Measurements from ENCODE around the gene KTN1. TPM values are rescaled to one million over a fixed set of nuclear protein-coding genes. Genes with fewer than 3 reads are reported as not detected.

The KTN1 gene
- total RNA-seq, 1 donor from 2014 or later: 80.7 TPM

DNA sequence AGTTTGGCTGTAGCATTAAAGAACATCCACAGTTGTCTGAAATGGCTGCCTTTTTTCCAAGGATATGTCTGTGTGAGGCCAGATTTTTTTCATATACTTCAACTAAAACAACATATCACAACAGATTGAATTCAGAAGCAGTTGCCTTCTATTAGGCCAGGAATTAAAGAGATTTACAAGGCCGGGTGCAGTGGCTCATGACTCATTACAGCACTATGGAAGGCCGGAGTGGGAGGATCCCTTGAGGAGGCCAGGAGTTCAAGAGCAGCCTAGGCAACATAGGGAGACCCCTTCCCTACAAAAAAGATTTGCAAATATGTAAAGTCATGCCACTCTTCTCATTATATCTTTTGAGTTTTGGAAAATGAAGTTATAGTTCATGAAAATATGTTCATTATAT, 108.6 kb downstream of the KTN1 start:
- no peak for ATAC-seq

DNA sequence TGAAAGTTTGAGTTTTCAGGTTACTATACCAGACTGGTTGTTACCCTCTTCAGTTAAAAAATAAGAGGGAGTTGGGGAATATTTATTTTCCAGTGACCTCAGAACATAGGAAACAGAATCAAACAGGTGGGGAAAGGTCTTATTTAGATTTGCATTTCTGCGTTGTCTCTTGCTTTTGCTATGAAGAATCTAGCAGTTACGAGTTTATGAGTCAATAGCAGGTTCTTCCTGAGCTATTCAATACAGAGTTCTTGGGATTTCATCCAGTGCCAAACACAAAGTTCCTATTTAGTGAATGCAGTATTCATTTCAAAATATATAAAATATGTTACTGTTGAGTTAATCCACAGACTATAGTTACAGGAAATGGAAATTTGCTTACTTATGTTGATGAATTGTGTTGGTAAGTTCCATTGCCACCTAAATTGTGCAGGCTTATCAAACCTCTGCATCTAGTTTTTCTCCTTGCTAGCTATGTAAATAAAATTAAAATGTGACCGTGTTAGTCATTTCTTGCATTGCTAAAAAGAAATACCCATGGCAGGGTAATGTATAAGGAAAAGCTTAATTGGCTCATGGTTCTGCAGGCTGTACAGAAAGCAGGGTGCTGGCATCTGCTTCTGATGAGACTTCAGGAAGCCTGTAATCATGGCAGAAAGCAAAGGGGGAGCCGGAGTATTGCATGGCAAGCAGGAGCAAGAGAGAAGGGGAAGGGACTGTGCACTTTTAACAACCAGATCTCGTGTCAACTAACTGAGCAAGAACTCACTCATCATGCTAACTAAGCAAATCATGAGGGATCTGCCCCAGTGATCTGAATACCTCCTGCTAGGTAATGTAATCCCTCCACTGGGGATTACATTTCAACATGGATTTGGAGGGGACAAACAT, 110.2 kb downstream of the KTN1 start:
- ATAC-seq: no peak

DNA sequence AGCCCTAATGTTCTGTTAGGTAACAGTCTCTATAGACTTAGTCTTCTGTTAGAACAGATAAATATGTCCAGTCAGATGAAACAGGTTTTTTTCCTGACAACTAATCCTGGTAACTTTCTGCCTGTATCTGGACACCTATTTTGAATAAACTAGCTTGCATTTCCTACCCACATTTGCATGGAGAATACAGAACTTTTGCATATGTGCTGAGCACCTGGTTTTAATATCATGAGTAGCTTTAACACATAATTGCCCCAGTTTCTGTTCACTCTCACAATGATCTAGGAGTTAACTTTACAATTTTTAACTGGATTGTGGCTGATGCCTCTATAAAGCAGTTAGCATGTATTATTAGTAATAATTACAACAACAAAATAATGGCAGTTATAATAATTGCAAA, 111.7 kb downstream of the KTN1 start:
- ATAC-seq: no peak

DNA sequence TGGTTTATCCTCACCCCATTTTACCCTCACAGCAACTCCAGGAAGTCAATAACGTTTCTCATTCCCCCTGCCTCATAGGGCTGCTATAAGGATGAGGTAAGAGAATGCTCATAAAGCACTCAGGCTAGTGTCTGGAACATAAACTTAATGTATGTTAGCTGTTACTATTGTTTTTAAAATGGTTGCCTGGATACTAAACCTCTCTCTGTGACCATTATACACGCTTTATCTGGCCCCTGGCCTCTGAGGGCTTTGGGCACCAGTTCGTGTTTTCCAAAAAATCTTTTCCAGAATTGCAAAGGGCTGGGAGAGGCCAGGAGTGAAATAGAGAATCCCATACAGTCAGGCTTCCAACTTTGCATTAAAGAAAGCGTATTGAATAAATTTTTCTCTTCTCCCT, 113.9 kb downstream of the KTN1 start:
- ATAC-seq: no peak

DNA sequence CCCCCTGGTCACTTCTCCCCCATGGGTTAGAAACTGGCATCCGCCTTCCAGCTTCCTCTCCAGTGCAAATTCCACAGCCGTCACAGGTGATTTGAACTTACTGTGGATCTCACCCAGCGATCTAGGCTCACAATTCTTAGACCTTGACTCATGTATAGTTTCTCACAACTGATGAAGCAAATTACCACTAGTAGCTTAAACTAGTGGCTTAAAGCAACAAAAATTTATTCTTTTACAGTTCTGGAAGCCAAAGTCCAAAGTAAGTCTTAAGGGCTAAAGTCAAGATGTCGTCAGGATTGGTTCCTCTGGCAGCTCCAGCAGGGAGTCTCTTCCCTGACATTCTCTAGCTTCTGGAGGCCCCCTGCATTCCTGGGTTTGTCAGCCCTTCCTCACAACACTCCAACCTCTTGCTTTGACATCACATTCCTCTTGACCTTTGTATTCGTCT, 117.4 kb downstream of the KTN1 start:
- ATAC-seq: no peak

DNA sequence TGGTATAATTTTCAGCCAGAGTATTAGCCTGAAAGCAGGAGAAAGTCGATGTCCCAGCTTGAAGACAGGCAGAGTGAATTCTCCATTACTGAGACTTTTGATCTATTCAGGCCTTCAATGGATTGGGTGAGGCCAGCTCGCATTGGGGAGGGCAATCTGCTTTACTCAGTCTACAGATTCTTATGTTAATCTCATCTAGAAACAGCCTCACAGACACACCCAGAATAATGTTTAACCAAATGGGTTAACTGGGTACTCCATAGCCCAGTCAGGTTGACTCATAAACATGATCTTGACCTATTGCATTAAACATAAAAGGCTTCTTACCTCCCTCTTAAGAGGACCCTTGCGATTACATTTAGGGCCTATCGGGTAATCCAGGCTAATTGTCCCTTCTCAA, 118.0 kb downstream of the KTN1 start:
- ATAC-seq: no peak

DNA sequence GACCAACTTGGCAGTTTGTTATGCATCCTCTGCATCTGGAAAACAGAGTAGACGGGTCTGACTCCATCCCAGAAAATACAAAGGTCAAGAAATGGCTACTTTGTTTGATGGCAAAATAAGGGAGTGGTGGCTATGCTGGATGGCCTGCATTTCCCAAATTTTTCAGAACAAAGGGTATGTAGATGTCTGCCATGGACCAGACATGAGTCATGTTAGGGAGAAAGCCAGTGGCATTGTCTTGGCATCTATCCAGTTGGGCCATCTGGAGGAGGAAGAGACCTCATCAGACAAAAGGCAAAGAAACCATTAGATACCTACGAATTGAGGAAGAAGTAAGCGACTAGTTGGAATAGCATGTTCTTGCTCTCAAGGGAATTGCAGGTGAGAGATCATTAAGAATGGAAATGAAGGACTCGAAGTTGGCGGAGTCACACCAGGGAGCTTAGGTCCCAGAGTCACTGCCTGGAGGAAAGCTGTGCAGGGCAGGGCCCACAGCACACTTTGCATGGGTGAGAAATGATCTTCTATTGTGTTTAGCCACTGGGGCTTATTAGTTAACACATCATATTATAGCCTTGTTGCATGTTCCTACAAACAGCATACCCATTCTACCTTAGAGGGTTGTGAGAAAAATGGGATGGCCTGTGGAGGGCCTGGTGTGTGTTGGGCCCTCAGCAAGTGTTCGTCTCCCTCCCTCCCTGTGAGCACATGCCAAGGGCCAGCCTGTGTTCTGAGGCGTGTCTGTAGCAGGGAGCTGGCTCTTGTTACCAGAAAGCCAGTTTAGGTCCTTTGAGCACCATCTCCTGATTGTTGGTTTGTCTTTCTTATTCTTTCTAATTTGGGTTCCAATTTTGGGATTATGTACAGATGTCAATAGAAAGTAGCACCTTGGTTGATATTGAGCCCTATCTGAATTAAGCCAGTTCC, 119.4 kb downstream of the KTN1 start:
- ATAC-seq: no peak

DNA sequence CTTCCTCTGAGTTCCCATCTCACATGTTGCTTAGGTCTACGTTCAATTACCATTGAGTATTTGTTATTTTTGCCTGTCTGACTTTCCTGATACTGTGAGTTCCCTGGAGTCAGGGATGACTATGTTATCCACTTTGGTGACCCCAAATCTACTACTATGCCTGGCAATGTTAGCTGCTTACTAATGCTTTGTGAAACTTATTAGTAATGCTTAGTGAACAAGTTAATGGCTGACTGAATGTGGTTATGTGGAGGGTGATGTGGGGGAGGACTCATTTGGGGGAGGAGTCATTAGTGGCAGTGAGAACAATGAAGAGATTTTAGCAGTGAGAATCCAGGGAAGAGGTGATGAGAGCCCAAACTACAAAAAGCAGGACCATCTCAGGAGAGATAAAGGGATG, 121.6 kb downstream of the KTN1 start:
- ATAC-seq: no peak

DNA sequence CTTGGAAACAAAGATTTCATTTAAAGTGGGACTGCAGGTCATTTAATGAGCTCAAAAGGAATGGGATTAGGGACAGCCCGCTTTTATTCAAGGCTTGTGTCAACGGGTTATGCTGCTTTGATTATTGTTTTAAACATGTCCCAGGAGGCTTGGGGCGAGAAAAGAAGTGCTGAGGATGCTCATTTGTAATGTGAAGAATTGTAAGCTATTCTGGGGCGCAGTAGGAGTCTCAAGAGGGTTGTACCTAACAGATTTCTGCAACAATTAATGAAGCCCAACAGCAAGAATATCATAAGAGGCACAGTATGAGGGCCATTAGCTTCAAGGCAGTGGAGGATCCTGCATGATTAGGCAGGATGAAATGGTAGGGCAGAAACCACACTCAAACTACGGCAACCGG, 122.5 kb downstream of the KTN1 start:
- no peak for ATAC-seq

DNA sequence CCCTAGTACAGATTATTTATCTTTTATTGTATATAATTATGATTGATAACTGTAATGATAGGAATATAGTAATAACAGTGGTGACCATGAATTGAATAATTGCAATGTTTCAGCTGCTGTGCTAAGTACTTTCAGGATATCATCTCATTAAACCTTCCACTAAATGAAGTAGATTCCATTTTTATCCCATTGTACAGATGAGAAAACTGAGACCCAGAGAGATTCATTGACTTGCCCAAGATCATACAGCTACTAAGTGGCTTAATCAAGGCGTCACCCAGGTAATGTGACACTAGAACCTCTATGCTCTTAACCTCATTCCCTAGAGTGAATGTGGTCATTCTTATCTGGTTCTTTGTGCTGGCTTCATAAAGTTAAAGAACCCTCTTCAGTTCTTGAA, 124.6 kb downstream of the KTN1 start:
- ATAC-seq: no peak

DNA sequence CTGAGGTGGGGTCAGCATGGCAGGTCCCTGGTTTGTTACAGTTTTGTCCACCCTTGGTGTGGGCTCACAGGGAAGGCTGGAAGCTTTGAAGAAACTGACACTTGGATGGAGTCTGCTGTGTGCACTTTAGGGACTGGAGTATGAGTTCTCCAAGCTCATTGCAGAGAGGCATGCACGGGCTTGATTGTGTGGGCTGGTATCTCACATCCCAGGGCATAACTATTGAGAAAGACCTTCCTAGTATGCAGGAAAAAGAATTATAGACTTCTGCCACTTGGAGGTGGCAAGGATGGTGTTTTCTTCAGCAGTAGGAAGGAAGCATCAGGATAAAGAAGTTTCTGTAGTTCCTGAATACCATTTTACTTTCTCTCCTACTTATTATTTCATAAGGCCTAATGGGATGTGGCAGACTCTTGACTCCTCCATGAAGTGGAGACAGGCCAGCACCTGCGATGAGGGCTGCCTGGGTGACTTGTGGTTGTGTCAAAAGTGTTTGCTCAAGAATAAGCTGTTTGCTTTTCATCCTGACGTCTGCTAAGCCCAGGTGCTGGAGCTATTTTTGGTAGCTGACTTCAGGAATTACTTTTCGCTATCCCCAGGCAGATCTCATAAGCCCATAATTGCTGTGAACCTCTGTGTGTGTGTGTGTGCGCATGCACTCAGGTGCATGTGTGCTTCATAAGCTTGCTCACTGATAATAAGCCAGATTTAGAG, 125.8 kb downstream of the KTN1 start:
- peak; percentile 74 for ATAC-seq

DNA sequence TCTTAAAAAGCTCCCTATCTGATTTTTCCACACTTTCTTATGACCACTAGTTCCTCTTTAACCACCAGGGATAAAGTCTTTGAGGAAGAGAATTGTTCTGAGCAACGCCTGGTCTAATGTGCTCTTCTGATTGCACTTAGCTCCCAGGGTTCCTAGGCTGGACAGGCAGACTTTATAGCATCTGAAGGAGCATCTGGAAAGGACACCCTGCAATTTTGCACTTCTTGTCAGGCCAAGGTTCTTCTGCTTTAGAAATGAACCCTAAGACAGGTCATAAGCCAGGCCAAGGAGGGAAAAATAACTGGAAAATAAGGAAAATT, 126.3 kb downstream of the KTN1 start:
- ATAC-seq: no peak

DNA sequence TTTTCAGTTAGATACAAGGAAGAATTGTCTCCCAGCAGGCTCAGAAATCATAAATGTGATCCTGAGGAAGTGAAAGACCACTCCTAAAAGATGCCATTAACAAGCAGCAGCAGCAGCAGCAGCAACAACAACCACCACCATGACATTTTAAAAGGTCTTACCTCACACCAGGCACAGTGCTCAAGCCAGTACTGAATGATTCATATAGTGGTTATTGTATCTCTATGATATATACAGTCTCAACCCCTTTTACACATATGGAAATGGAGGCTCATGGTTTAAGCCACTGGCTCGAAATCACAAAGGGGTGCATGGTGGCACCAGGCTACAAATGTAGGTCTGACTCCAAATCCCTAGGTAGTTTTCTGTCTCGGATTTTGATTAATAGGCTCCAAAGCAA, 126.9 kb downstream of the KTN1 start:
- ATAC-seq: no peak

DNA sequence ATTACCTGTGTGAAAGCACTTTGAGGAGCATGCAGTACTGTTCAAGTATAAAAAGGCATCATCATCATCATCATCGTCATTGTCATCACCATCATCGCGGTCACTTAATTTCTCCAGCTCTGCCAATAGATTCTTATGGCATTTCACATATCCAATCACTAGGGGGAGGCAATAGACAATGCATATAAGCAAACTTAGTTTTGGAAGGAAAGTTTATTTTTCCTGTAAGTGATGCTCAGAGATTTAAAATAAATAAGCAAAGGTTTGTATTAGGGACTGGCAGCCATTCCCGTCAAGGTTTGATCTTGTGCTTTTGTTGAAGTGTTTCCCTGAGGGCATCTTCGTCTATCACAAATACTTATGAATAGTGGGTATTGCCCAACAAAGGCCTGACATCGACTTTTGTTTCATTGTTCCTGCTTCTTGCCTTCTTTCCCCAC, 127.4 kb downstream of the KTN1 start:
- ATAC-seq: no peak

DNA sequence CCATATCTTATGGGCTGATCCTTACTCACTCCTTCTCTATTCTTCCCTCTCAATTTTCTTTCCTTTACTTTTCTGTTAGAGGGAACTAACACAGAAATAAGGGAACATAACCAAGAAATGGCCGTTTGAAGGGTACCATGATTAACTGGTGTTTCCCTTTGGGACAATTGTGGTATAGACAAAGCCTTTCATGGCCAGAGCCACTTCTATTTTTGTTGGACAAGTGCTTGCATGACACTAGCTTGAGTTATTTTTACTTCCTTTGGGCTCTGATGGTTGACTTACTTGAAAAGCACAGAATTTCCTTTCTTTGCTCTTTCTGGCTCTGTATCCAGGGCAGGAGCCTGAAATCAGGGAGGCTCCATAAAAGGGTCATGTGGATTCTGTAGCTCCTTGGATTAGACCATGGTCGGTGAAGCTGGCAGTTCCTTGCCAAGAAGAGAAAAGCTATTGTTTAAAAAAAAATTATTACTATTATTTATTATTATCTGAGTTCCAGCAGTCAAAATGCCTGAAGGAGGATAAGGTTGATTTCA, 130.6 kb downstream of the KTN1 start:
- ATAC-seq: no peak

DNA sequence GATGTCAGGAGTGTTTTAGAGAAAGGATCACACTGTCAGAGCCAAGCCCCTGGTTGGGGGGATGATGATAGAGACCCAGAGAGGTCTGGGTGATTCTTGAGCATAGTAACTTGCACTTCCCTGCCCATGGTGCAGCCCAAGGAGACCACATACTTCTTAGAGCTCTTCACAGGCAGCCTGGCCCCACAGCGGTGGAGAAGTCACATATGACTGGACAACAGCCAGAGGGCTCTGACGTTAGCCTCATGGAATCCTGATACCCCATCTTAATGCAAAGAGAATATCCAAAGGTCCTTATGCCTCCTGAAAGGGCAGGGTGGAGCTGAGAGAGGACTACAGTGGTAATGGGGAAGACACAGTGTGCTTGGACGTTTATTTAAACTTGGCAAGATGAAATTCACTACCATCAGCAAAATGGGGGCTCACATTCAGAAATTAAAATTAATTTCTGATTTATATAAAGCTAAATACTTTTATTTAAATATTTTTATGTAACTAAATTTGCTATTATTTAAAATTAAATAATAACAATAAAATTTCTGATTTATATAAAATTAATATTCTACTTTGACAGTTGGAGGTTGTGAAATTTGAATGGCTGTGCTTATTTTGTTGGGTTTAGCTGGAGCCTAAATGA, 131.3 kb downstream of the KTN1 start:
- ATAC-seq: no peak

DNA sequence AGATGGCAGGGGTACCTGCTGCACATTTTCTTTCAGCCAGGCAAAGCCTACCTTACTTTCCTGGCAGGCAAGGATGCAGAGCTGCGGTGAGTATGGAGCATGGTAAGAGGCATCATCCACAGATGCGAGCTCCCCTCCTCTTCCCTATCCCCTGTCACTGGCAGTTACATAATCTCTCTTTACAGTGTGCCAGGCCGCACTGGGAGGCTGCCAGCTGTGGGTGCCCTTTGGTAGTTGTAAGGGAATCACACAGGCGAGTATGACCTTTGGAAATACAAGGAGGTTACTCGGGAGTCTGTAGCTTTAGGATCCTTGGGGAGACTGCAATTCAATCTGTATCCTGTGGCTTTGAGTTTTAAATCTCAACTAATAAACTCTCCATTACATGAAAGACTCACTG, 132.5 kb downstream of the KTN1 start:
- no peak for ATAC-seq

DNA sequence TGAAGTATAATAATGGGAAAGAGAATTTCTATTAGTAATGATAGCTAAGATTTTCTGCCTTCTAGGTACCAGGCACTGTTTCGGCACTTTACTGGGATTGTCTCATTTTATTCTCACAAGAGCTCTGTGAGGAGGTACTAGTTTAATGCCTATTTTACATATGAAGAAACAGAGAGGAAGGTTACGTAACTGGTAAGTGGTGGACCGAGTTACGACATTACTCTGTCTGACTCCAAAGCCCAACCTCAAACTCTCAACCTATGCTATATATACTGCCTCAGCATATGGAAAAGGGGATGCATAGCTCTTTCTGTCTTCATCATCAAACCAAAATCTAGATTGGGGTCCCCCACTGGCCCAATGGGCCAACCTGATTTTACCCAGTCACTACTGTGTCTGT, 133.5 kb downstream of the KTN1 start:
- no peak for ATAC-seq

DNA sequence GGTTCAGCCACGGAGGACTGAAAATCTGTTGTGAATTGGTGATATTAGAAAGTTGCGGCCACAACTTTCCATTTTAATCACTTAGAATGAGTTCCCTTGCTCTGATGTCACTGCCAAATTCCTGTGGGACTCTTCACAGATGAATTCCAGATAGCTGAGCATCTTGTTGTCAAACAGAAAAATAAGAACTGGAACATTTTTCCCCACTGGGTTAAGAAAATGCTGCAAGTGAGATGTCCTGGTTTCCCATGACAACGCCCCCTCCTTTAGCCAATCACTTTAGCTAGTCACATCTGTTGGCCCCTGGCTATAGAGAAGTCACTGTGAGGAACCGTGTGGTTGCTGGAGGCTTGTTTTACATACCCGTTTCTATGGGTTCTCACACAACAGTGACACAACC, 135.9 kb downstream of the KTN1 start:
- ATAC-seq: no peak

DNA sequence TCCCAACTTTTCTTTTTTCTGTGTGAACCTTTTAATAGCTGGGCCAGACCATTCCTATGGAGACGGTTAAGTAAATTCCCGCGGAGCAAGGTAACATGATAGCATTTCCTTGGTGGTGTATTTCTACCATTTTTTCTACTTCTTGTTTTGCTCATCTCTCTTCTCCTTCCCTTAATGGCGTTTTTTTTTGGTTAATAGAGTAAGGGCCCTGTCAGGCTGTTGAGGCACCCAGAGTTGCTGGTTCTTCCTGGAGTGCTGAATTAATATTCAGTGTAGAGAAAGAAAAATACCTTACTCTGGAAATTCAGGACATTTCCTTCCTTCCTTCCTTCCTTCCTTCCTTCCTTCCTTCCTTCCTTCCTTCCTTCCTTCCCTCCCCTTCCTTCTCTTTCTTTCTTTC, 137.6 kb downstream of the KTN1 start:
- no peak for ATAC-seq

DNA sequence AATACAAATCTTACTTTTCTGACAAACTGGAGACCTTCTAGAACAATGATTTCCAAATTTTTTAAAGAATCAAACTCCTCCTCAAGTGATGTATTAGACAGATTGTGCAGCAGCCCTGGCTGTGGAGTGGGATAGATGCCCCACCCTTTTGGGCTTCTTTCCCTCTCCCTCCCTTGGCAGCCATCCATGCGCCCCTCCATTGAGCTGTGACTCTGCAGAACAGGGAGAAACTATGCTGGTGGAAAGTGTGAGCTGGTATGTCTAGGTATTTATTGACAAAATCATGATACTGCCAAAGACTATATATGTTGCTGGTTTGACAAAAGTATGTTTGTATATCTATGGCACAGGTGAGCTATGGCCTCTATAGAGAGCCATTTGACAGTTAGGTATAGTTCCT, 138.5 kb downstream of the KTN1 start:
- ATAC-seq: no peak

DNA sequence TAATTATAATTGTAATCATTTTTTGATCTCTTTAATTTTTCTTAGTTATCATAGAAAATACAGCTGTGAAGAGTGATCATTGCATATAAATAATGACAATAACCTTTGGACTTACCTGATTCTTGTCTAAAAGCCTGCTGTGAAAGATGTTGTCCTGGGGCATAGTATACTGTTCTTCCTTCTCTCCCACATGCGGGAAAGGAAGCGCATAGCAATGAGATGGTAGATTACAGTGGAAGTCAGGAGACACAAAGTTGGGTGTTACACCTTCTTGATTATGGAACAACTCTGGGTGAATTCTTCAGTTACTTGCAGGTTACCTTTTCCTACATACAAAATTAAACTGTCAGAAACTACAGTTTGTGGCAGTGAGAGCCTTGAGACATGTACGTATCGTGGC, 140.8 kb downstream of the KTN1 start:
- ATAC-seq: no peak

Measured in esophagus mucosa (tissue), 1 donor.